H1 (cell line): ENCODE measurements around the gene MUC5B. TPM values are rescaled to one million over a fixed set of nuclear protein-coding genes. Genes with fewer than 3 reads are reported as not detected.

ENCODE experiments used
- BRCA1 ChIP-seq: IDR thresholded peaks from 2 replicates; pipeline ENCODE4 v1.6.1; 2012; ENCODE audit warnings: low read depth, low read length, improper control_type of control experiment
- CBX5 ChIP-seq: fragments of 300-800, 300-1000 bp; sonication (generic); IDR thresholded peaks from 2 replicates; pipeline ENCODE4 v1.7.1; 2016; ENCODE audit warnings: antibody characterized with exemption, low read length, low read depth
- CTBP2 ChIP-seq: IDR thresholded peaks from 2 replicates; pipeline ENCODE4 v1.7.0; 2011; ENCODE audit warnings: borderline replicate concordance, mild to moderate bottlenecking, moderate library complexity, mixed read lengths, low read length; ENCODE audit not compliant: insufficient read depth, insufficient read length
- GTF2F1 ChIP-seq: IDR thresholded peaks from 2 replicates; pipeline ENCODE4 v1.6.1; 2012; ENCODE audit warnings: low read depth, low read length, improper control_type of control experiment, borderline replicate concordance
- RBBP5 ChIP-seq: IDR thresholded peaks from 2 replicates; pipeline ENCODE4 v1.7.1; 2012; ENCODE audit warnings: low read depth, mild to moderate bottlenecking, inconsistent platforms, low read length, moderate library complexity, borderline replicate concordance
- RFX5 ChIP-seq: IDR thresholded peaks from 2 replicates; pipeline ENCODE4 v1.6.1; 2011; ENCODE audit warnings: low read depth, low read length, improper control_type of control experiment, borderline replicate concordance
- SRF ChIP-seq: IDR thresholded peaks from 2 replicates; pipeline ENCODE4 v1.6.1; 2011; ENCODE audit warnings: mild to moderate bottlenecking, low read depth, low read length, moderate library complexity
- TCF12 ChIP-seq: IDR thresholded peaks from 2 replicates; pipeline ENCODE4 v1.6.1; 2011; ENCODE audit warnings: low read depth, mild to moderate bottlenecking, low read length
- TEAD4 ChIP-seq: IDR thresholded peaks from 2 replicates; pipeline ENCODE4 v1.6.1; 2012; ENCODE audit warnings: low read depth, low read length, inconsistent platforms, mixed read lengths
- polyA plus RNA-seq, 7 experiments: library from polyadenylated mRNA; depleted of rRNA in 3 of 7; stranded (reverse) in 5 of 7; unstranded in 2 of 7; fragments of >200 nt in 5 of 7; fragments of 200-250 nt in 2 of 7; gene quantifications; 1 replicate in 5 of 7; 2 replicates in 1 of 7; 4 replicates in 1 of 7; pipeline versions ENCODE4 v1.2.1 to v1.2.3, GENCODE V29; 2011 to 2013; ENCODE audit warnings: missing spikeins in 2 of 7, mixed read lengths in 2 of 7
- total RNA-seq: library from RNA; stranded (reverse); fragmentation: NEBNext Ultra II Directional; extraction: Animal tissue kit (Norgen Biotek cat#: 25700); gene quantifications from 2 replicates; pipeline ENCODE4 v1.2.1, GENCODE V29; 2021

The MUC5B gene
- total and polyA plus RNA-seq, 2 of the 8 experiments (the other 6 are each of a cell fraction or from before 2014, with no cell fraction given) = 0.02 to 0.03 TPM

- TF ChIP-seq RFX5 (no peak), BRCA1 (no peak), CBX5 (no peak), TCF12 (no peak), GTF2F1 (no peak), SRF (no peak), TEAD4 (no peak), CTBP2 (no peak), RBBP5 (no peak)
These were observed 28.5 kb upstream of the MUC5B start (continued) for GRCh38 chr11:1194231-1194976.
